HEK293T (cell line): ENCODE data around the gene IL1RL2.

Experiments used
- CTCF ChIA-PET: fragments of 350-600 bp; formaldehyde crosslinking; extraction: SDS; loops from one replicate; lab custom pipeline; 2021; ENCODE audit warnings: antibody characterized with exemption, inconsistent platforms; lab: Yijun Ruan, JAX
- POLR2A ChIA-PET: fragments of 350-600 bp; formaldehyde crosslinking; extraction: SDS; loops from one replicate; lab custom pipeline; 2020; ENCODE audit warnings: antibody characterized with exemption, inconsistent platforms; lab: Yijun Ruan, JAX
- DNase-seq: peaks from one replicate; pipeline ENCODE4 v3.0.0; 2012; ENCODE audit warnings: mixed read lengths; ENCODE audit errors: extremely low spot score
- ARNT ChIP-seq: fragments of 450-650 bp; IDR thresholded peaks from 2 replicates; pipeline ENCODE4 v1.6.1; 2017; ENCODE audit warnings: mild to moderate bottlenecking
- BHLHE40 ChIP-seq: fragments of 450-650 bp; IDR thresholded peaks from 2 replicates; pipeline ENCODE4 v1.6.1; 2016; ENCODE audit warnings: mild to moderate bottlenecking, moderate library complexity, borderline replicate concordance
- CTBP1 ChIP-seq: fragments of 450-650 bp; IDR thresholded peaks from 2 replicates; pipeline ENCODE4 v1.6.1; 2016; ENCODE audit warnings: borderline replicate concordance
- ELF4 ChIP-seq: fragments of 450-650 bp; IDR thresholded peaks from 2 replicates; pipeline ENCODE4 v1.6.1; 2017; ENCODE audit warnings: antibody characterized with exemption
- FOXA1 ChIP-seq: fragments of 450-650 bp; IDR thresholded peaks from 2 replicates; pipeline ENCODE4 v1.6.1; 2016; ENCODE audit warnings: mild to moderate bottlenecking
- FOXK2 ChIP-seq: fragments of 450-650 bp; IDR thresholded peaks from 2 replicates; pipeline ENCODE4 v1.6.1; 2016; ENCODE audit warnings: mild to moderate bottlenecking
- FOXM1 ChIP-seq: fragments of 450-650 bp; IDR thresholded peaks from 2 replicates; pipeline ENCODE4 v1.6.1; 2017; ENCODE audit warnings: mild to moderate bottlenecking, borderline replicate concordance
- HDGF ChIP-seq: fragments of 450-650 bp; IDR thresholded peaks from 2 replicates; pipeline ENCODE4 v1.6.1; 2017; ENCODE audit warnings: antibody characterized with exemption, borderline replicate concordance
- L3MBTL2 ChIP-seq: fragments of 450-650 bp; conservative IDR thresholded peaks from 2 replicates; pipeline ENCODE4 v1.6.1; 2016; ENCODE audit warnings: mild to moderate bottlenecking
- LEF1 ChIP-seq: fragments of 450-650 bp; IDR thresholded peaks from 2 replicates; pipeline ENCODE4 v1.6.1; 2017; ENCODE audit warnings: mild to moderate bottlenecking, borderline replicate concordance
- NFRKB ChIP-seq: fragments of 450-650 bp; IDR thresholded peaks from 2 replicates; pipeline ENCODE4 v1.6.1; 2016; ENCODE audit warnings: mild to moderate bottlenecking, moderate library complexity
- PKNOX1 ChIP-seq: fragments of 450-650 bp; IDR thresholded peaks from 2 replicates; pipeline ENCODE4 v1.6.1; 2016
- SP1 ChIP-seq: fragments of 450-650 bp; IDR thresholded peaks from 2 replicates; pipeline ENCODE4 v1.6.1; 2017
- SUZ12 ChIP-seq: fragments of 450-650 bp; IDR thresholded peaks from 2 replicates; pipeline ENCODE4 v1.6.1; 2016; ENCODE audit warnings: mild to moderate bottlenecking
- TARDBP ChIP-seq: fragments of 450-650 bp; IDR thresholded peaks from 2 replicates; pipeline ENCODE4 v1.6.1; 2016
- ZNF384 ChIP-seq: fragments of 450-650 bp; IDR thresholded peaks from 2 replicates; pipeline ENCODE4 v1.6.1; 2016

Gene IL1RL2

GRCh38 chr2:102226171-102226570 lies 39.3 kb downstream of the IL1RL2 start:
- DNase-seq = no peak
- CTCF ChIA-PET = interaction anchor here (0.6 to 0.8 kb wide), 2 partner anchors 9 to 40 kb away, joined by 3 read pairs; no protein-coding TSS in a partner anchor
- TF ChIP-seq FOXA1 (no peak), SUZ12 (no peak), L3MBTL2 (no peak), FOXM1 (no peak), HDGF (no peak), SP1 (no peak), LEF1 (no peak), FOXK2 (no peak), NFRKB (no peak), ZNF384 (no peak), ELF4 (no peak), TARDBP (no peak), BHLHE40 (no peak)
- POLR2A ChIA-PET = interaction anchor here (0.6 kb wide), 1 partner anchor 29 kb away, joined by 3 read pairs; no protein-coding TSS in a partner anchor

- POLR2A ChIA-PET = no interaction called here
- no peak for DNase-seq
- no peak for TF ChIP-seq HDGF
- no peak for TF ChIP-seq TARDBP
- TF ChIP-seq FOXK2 = no peak
- TF ChIP-seq CTBP1 = no peak
- TF ChIP-seq BHLHE40 = no peak
- no peak for TF ChIP-seq FOXM1
- TF ChIP-seq NFRKB = no peak
- TF ChIP-seq SUZ12 = no peak
- no peak for TF ChIP-seq L3MBTL2
- no peak for TF ChIP-seq ZNF384
- no peak for TF ChIP-seq ELF4
- no peak for TF ChIP-seq LEF1
- no peak for TF ChIP-seq SP1
- TF ChIP-seq FOXA1 = no peak
- no peak for TF ChIP-seq ARNT
- no peak for TF ChIP-seq PKNOX1
- CTCF ChIA-PET = interaction anchor here (0.6 kb wide), 1 partner anchor 41 kb away, joined by 3 read pairs; no protein-coding TSS in a partner anchor
Measured at GRCh38 chr2:102226612-102227391, 40.0 kb downstream of the IL1RL2 start.

GRCh38 chr2:102229141-102229769 lies 42.4 kb downstream of the IL1RL2 start:
- CTCF ChIA-PET = interaction anchor here (0.6 kb wide), 1 partner anchor 27 kb away, joined by 3 read pairs; no protein-coding TSS in a partner anchor
- TF ChIP-seq CTBP1 = no peak
- no peak for TF ChIP-seq FOXK2
- TF ChIP-seq PKNOX1 = no peak
- no peak for TF ChIP-seq LEF1
- DNase-seq = no peak
- POLR2A ChIA-PET = no interaction called here

- DNase-seq = no peak
- no peak for TF ChIP-seq NFRKB
- TF ChIP-seq ELF4 = no peak
- no peak for TF ChIP-seq CTBP1
- no peak for TF ChIP-seq FOXK2
- no peak for TF ChIP-seq HDGF
- TF ChIP-seq BHLHE40 = no peak
- no peak for TF ChIP-seq SUZ12
- TF ChIP-seq L3MBTL2 = no peak
- POLR2A ChIA-PET = interaction anchor here (0.9 kb wide), 1 partner anchor 203 kb away, joined by 3 read pairs; no protein-coding TSS in a partner anchor
- CTCF ChIA-PET = interaction anchor here (0.7 to 2.0 kb wide), 2 partner anchors 10 to 16 kb away, joined by 3 to 10 read pairs; no protein-coding TSS in a partner anchor
Measured at GRCh38 chr2:102230410-102230909, 43.6 kb downstream of the IL1RL2 start.

GRCh38 chr2:102233132-102233884 lies 46.5 kb downstream of the IL1RL2 start:
- DNase-seq = no peak
- POLR2A ChIA-PET = no interaction called here
- TF ChIP-seq ARNT (no peak), SP1 (no peak), ELF4 (no peak), ZNF384 (no peak), LEF1 (no peak), HDGF (no peak), SUZ12 (no peak), FOXK2 (no peak), FOXM1 (no peak), L3MBTL2 (no peak), TARDBP (no peak), CTBP1 (no peak), PKNOX1 (no peak), FOXA1 (no peak), NFRKB (no peak), BHLHE40 (no peak)
- CTCF ChIA-PET = no interaction called here
